ENCODE measurements around the gene EIF4E1B.

Gene EIF4E1B

DNA sequence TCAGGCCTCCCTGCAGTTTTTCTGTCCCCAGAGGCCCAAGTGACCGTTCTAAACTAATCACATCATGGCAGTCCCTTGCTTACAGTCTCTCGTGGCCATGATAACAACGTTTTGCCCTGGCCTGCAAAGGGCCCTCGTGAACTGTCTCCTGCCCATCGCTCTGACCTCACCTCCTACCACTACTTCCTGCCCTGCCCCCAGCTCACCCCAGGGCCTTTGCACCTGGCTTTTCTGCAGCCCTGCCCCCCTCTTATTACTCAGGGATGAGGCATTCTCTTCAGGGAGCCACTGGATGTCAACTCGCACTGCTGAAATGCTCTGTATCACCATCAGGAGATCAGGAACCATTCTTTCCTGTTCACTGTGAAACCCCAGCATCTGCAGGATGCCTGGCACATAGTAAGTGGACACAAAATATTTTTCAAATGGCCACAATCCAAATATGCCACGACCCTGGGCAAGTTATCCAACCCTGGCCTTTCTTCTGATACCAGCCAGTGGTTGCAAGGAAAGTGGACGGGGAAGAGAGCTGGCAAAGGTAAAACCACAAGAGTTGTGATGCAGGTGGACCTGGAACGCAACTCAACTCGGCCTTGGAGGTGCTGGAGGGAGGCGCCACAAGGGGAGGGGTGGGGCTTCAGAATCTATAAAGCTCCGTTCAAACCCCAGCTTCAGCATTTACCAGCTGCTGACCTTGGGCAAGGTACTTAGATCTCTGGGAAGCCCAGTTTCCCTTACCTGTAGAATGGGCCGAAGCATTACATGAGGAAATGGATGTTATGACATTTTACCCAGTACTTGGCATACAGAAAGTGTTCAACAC is 1.9 kb upstream of the EIF4E1B start:
- Histone ChIP-seq H3K9me3 (ENCODE audit: control insufficient read depth, insufficient read depth, low read length) (no peaks in the 10 kb centered on the region), H3F3A (ENCODE audit: control insufficient read depth, insufficient read depth) (0 out of 2 replicates have a peak, but pooled peaks cover 7% of the 10 kb centered on the region), H3K27ac (ENCODE audit: low read depth, low read length) (no peak overlapping the region), H3K4me1 (ENCODE audit: control insufficient read depth, low read length) (peaks cover 77% of the 10 kb centered on the region), H3K79me2 (ENCODE audit: control insufficient read depth, low read length) (no peaks in the 10 kb centered on the region), H3K4me2 (ENCODE audit: low read length) (peak overlapping the region; percentile 75), H3K27me3 (ENCODE audit: control insufficient read depth, low read length) (peaks cover 8% of the 10 kb centered on the region), H3K9me2 (replicated peaks; ENCODE audit: control insufficient read depth, low read length) (no peaks in the 10 kb centered on the region), H3K4me3 (ENCODE audit: low read length) (peak overlapping the region; percentile 22), H3K36me3 (ENCODE audit: control insufficient read depth, low read length) (no peaks in the 10 kb centered on the region), H4K20me1 (ENCODE audit: control insufficient read depth, insufficient read depth, low read depth, low read length) (no peaks in the 10 kb centered on the region)
- TF ChIP-seq, protein P1, sequence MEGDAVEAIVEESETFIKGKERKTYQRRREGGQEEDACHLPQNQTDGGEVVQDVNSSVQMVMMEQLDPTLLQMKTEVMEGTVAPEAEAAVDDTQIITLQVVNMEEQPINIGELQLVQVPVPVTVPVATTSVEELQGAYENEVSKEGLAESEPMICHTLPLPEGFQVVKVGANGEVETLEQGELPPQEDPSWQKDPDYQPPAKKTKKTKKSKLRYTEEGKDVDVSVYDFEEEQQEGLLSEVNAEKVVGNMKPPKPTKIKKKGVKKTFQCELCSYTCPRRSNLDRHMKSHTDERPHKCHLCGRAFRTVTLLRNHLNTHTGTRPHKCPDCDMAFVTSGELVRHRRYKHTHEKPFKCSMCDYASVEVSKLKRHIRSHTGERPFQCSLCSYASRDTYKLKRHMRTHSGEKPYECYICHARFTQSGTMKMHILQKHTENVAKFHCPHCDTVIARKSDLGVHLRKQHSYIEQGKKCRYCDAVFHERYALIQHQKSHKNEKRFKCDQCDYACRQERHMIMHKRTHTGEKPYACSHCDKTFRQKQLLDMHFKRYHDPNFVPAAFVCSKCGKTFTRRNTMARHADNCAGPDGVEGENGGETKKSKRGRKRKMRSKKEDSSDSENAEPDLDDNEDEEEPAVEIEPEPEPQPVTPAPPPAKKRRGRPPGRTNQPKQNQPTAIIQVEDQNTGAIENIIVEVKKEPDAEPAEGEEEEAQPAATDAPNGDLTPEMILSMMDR (IDR thresholded peaks at IDR 0.05; ENCODE audit: low read depth, low read length, poor library complexity, severe bottlenecking), result no peak
- TF ChIP-seq EZH2phosphoT487 (IDR thresholded peaks at IDR 0.05; ENCODE audit: borderline replicate concordance, low read length), result no peak

DNA sequence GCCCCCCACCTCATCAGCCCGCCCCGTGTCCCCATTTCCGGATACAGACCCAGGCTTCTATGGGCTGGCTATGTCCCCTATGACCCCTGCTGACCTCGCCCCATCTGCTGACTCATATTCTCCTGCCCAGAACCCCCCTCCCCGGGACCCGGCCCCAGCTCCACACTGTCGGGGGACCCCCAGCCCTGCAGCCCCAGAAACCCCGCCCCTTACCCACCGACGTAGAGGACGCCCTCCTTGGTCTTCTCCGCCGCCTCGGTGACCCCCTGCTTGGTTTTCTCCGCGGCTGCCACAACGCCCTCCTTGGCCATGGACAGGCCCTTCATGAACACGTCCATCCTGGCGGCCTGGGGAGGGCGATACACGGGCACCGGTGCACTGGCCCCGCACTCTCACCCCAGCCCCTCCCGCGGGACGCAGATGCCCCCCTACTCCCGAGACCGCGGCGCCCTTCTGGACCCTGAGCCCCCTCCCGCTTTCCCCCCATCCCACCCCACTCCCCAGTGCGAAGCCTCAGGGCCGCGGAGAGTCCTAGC is 1.1 kb upstream of the EIF4E1B start:
- Histone ChIP-seq H3K79me2 (ENCODE audit: control insufficient read depth, low read length) (no peaks in the 10 kb centered on the region), H3K4me2 (ENCODE audit: low read length) (peak overlapping the region; percentile 75), H4K20me1 (ENCODE audit: control insufficient read depth, insufficient read depth, low read depth, low read length) (no peaks in the 10 kb centered on the region), H3K4me3 (ENCODE audit: low read length) (peak overlapping the region; percentile 72), H3K9me3 (ENCODE audit: control insufficient read depth, insufficient read depth, low read length) (no peaks in the 10 kb centered on the region), H3K27me3 (ENCODE audit: control insufficient read depth, low read length) (peaks cover 8% of the 10 kb centered on the region), H3K36me3 (ENCODE audit: control insufficient read depth, low read length) (no peaks in the 10 kb centered on the region), H3K4me1 (ENCODE audit: control insufficient read depth, low read length) (peaks cover 85% of the 10 kb centered on the region), H3K27ac (ENCODE audit: low read depth, low read length) (no peak overlapping the region), H3F3A (ENCODE audit: control insufficient read depth, insufficient read depth) (0 out of 2 replicates have a peak, but pooled peaks cover 7% of the 10 kb centered on the region), H3K9me2 (replicated peaks; ENCODE audit: control insufficient read depth, low read length) (no peaks in the 10 kb centered on the region)
- no peak for TF ChIP-seq EZH2phosphoT487 (IDR thresholded peaks at IDR 0.05; ENCODE audit: borderline replicate concordance, low read length)
- TF ChIP-seq, protein P1 (IDR thresholded peaks at IDR 0.05; ENCODE audit: low read depth, low read length, poor library complexity, severe bottlenecking), result no peak

DNA sequence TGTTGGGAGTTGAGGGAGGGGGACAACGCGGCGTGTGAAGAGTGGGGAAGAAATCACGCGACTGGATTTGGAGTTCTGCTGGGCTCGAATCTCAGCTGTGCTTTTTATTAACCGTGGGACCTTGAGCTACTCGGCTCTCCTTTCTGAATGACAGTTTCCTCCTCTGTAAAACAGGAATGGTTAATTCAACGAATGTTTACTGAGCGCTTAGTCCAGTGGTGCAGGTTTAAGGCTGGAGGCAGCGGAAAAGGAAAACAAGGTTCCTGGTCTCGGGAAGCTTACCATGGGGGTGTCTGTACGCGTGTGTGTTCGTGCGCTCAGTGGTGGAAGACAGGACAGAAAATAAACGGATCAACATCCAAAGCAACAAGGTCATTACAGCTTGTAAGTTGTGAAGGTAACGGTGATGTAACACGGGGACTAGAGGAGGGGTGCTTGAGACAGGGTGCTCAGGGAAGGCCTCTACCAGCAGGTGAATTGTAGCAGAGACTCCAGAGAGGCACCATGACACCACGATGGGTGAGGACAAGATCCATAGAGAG is 277 bp downstream of the EIF4E1B start:
- Histone ChIP-seq H3K36me3 (ENCODE audit: control insufficient read depth, low read length) (no peaks in the 10 kb centered on the region), H4K20me1 (ENCODE audit: control insufficient read depth, insufficient read depth, low read depth, low read length) (no peaks in the 10 kb centered on the region), H3K9me2 (replicated peaks; ENCODE audit: control insufficient read depth, low read length) (no peaks in the 10 kb centered on the region), H3K4me3 (ENCODE audit: low read length) (peak overlapping the region; percentile 72), H3K27ac (ENCODE audit: low read depth, low read length) (peak overlapping the region; percentile 36), H3K4me2 (ENCODE audit: low read length) (peak overlapping the region; percentile 75), H3K27me3 (ENCODE audit: control insufficient read depth, low read length) (peaks cover 8% of the 10 kb centered on the region), H3K79me2 (ENCODE audit: control insufficient read depth, low read length) (no peaks in the 10 kb centered on the region), H3F3A (ENCODE audit: control insufficient read depth, insufficient read depth) (0 out of 2 replicates have a peak, but pooled peaks cover 6% of the 10 kb centered on the region), H3K9me3 (ENCODE audit: control insufficient read depth, insufficient read depth, low read length) (no peaks in the 10 kb centered on the region), H3K4me1 (ENCODE audit: control insufficient read depth, low read length) (peaks cover 91% of the 10 kb centered on the region)
- TF ChIP-seq, protein P1 (IDR thresholded peaks at IDR 0.05; ENCODE audit: low read depth, low read length, poor library complexity, severe bottlenecking), result no peak
- no peak for TF ChIP-seq EZH2phosphoT487 (IDR thresholded peaks at IDR 0.05; ENCODE audit: borderline replicate concordance, low read length)

Measured in DOHH2 (cell line).